ENCODE data around the gene CUZD1.

CUZD1 gene

GRCh38 chr10:122855745-122856144 is 10.1 kb upstream of the CUZD1 start:
- Histone ChIP-seq H3K9me3 (ENCODE audit: control insufficient read depth in 1 of 2, low read length in 2 of 2) (no peaks in the 10 kb centered on the region), H3K4me3 (ENCODE audit: low read depth in 1 of 2, low read length in 2 of 2) (no peak overlapping the region), H3K27me3 (ENCODE audit: control insufficient read depth in 1 of 2, insufficient read depth in 2 of 2, low read length in 2 of 2) (no peaks in the 10 kb centered on the region), H3K27ac (ENCODE audit: low read depth, low read length) (no peak overlapping the region), H3K36me3 (ENCODE audit: control insufficient read depth in 1 of 2, insufficient read depth in 2 of 2, low read length in 2 of 2) (peaks cover 0 to 6% of the 10 kb centered on the region in 2 donors), H3K9ac (ENCODE audit: low read depth in 1 of 2, low read length in 2 of 2) (no peak overlapping the region), H3K4me1 (ENCODE audit: control insufficient read depth in 1 of 2, insufficient read depth in 2 of 2, low read length in 2 of 2) (no peaks in the 10 kb centered on the region)

DNA sequence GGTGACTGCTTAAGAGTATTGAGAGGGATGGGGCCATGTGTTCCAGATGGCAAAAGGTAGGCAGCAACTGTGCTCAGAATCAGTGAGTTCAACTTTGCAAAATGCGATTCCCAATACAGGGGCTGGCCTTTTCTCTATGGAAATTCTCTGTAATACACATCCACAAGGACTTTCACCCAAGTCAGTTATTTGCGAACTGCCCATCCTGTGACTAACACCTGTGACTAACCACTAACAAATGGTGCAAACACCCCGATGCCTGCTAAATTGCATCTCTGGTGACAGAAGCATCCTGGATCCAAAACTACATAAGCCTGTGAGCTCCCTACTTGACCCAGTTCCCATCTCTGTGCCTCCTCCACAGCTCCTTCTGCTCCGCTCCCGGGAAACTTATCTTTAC is 9.0 kb upstream of the CUZD1 start:
- Histone ChIP-seq H3K4me3 (ENCODE audit: low read depth in 1 of 2, low read length in 2 of 2) (no peak overlapping the region), H3K4me1 (ENCODE audit: control insufficient read depth in 1 of 2, insufficient read depth in 2 of 2, low read length in 2 of 2) (no peaks in the 10 kb centered on the region), H3K9me3 (ENCODE audit: control insufficient read depth in 1 of 2, low read length in 2 of 2) (no peaks in the 10 kb centered on the region), H3K27ac (ENCODE audit: low read depth, low read length) (no peak overlapping the region), H3K9ac (ENCODE audit: low read depth in 1 of 2, low read length in 2 of 2) (no peak overlapping the region), H3K27me3 (ENCODE audit: control insufficient read depth in 1 of 2, insufficient read depth in 2 of 2, low read length in 2 of 2) (no peaks in the 10 kb centered on the region), H3K36me3 (ENCODE audit: control insufficient read depth in 1 of 2, insufficient read depth in 2 of 2, low read length in 2 of 2) (peaks cover 2 to 10% of the 10 kb centered on the region in 2 donors)

GRCh38 chr10:122853665-122854313 is 8.1 kb upstream of the CUZD1 start:
- no peaks in the 10 kb centered on the region for H3K4me1 ChIP-seq (ENCODE audit: control insufficient read depth in 1 of 2, insufficient read depth in 2 of 2, low read length in 2 of 2)
- peaks cover 2 to 10% of the 10 kb centered on the region in 2 donors for H3K36me3 ChIP-seq (ENCODE audit: control insufficient read depth in 1 of 2, insufficient read depth in 2 of 2, low read length in 2 of 2)
- H3K27me3 ChIP-seq (ENCODE audit: control insufficient read depth in 1 of 2, insufficient read depth in 2 of 2, low read length in 2 of 2), result no peaks in the 10 kb centered on the region
- H3K27ac ChIP-seq (ENCODE audit: low read depth, low read length), result no peak overlapping the region
- no peaks in the 10 kb centered on the region for H3K9me3 ChIP-seq (ENCODE audit: control insufficient read depth in 1 of 2, low read length in 2 of 2)
- no peak overlapping the region for H3K4me3 ChIP-seq (ENCODE audit: low read depth in 1 of 2, low read length in 2 of 2)
- no peak overlapping the region for H3K9ac ChIP-seq (ENCODE audit: low read depth in 1 of 2, low read length in 2 of 2)

DNA sequence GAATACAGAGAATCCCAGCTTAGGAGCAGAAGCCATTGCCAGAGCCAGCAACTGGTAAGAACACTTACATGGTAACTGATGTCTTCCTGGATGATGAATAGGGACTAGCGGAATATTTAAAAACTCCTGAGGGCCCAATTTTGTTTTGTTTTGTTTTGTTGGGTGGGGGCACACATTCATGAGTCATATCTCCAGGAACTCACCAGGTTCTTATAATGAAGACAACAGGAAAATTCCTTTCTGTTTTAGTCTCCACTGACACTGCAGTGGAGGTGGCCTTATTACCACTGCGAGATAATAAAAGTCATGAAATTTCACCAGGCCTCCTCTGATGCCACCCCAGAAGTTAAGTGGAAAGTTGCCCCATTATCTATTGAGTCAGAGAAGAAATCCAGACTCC is 6.6 kb upstream of the CUZD1 start:
- no peak overlapping the region for H3K4me3 ChIP-seq (ENCODE audit: low read depth in 1 of 2, low read length in 2 of 2)
- peaks cover 2 to 14% of the 10 kb centered on the region in 2 donors for H3K36me3 ChIP-seq (ENCODE audit: control insufficient read depth in 1 of 2, insufficient read depth in 2 of 2, low read length in 2 of 2)
- H3K9me3 ChIP-seq (ENCODE audit: control insufficient read depth in 1 of 2, low read length in 2 of 2), result no peaks in the 10 kb centered on the region
- no peaks in the 10 kb centered on the region for H3K27me3 ChIP-seq (ENCODE audit: control insufficient read depth in 1 of 2, insufficient read depth in 2 of 2, low read length in 2 of 2)
- H3K27ac ChIP-seq (ENCODE audit: low read depth, low read length), result no peak overlapping the region
- no peak overlapping the region for H3K9ac ChIP-seq (ENCODE audit: low read depth in 1 of 2, low read length in 2 of 2)
- H3K4me1 ChIP-seq (ENCODE audit: control insufficient read depth in 1 of 2, insufficient read depth in 2 of 2, low read length in 2 of 2), result no peaks in the 10 kb centered on the region

- Histone ChIP-seq H3K36me3 (ENCODE audit: control insufficient read depth in 1 of 2, insufficient read depth in 2 of 2, low read length in 2 of 2) (peaks cover 2 to 14% of the 10 kb centered on the region in 2 donors), H3K4me3 (ENCODE audit: low read depth in 1 of 2, low read length in 2 of 2) (no peak overlapping the region), H3K9ac (ENCODE audit: low read depth in 1 of 2, low read length in 2 of 2) (no peak overlapping the region), H3K27me3 (ENCODE audit: control insufficient read depth in 1 of 2, insufficient read depth in 2 of 2, low read length in 2 of 2) (no peaks in the 10 kb centered on the region), H3K9me3 (ENCODE audit: control insufficient read depth in 1 of 2, low read length in 2 of 2) (no peaks in the 10 kb centered on the region), H3K27ac (ENCODE audit: low read depth, low read length) (no peak overlapping the region), H3K4me1 (ENCODE audit: control insufficient read depth in 1 of 2, insufficient read depth in 2 of 2, low read length in 2 of 2) (no peaks in the 10 kb centered on the region)
Measured at GRCh38 chr10:122850705-122851640, 5.3 kb upstream of the CUZD1 start.

DNA sequence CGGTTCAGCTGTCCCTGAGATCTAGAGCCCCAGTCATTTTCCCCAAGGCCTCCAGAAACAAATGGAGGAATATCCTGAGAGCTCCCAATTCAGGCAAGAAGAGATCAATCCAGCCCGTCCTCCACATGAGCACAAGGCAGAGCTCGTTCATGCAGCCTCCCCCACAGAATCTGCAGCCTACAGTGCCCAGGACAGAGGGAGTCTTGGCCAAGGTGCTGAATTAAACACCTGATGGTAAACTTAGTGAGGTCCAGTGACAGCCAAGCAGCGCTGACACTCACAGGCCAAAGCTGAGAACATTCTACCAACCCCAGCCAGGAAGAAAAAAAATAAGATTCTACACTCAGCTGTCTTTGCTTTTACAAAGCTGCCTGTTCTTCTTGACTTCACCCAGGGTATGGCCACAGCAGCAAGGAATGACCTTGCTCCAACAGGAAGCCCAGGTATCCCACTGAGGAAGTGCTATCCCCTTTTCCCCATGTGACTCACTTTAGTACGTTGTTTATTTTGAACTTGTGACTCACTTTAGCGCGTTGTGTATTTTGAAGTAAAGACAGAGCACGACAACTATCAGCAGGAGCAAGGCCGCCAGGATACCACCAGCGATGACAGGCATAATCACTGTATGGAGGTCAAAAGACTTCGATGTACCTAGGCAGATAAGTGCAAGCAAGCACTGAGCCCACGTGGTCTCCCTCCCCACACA is 4.4 kb upstream of the CUZD1 start:
- Histone ChIP-seq H3K36me3 (ENCODE audit: control insufficient read depth in 1 of 2, insufficient read depth in 2 of 2, low read length in 2 of 2) (peaks cover 2 to 14% of the 10 kb centered on the region in 2 donors), H3K9me3 (ENCODE audit: control insufficient read depth in 1 of 2, low read length in 2 of 2) (no peaks in the 10 kb centered on the region), H3K9ac (ENCODE audit: low read depth in 1 of 2, low read length in 2 of 2) (no peak overlapping the region), H3K27ac (ENCODE audit: low read depth, low read length) (no peak overlapping the region), H3K4me3 (ENCODE audit: low read depth in 1 of 2, low read length in 2 of 2) (no peak overlapping the region), H3K4me1 (ENCODE audit: control insufficient read depth in 1 of 2, insufficient read depth in 2 of 2, low read length in 2 of 2) (no peaks in the 10 kb centered on the region), H3K27me3 (ENCODE audit: control insufficient read depth in 1 of 2, insufficient read depth in 2 of 2, low read length in 2 of 2) (no peaks in the 10 kb centered on the region)

- no peaks in the 10 kb centered on the region for H3K4me1 ChIP-seq (ENCODE audit: control insufficient read depth in 1 of 2, insufficient read depth in 2 of 2, low read length in 2 of 2)
- H3K27ac ChIP-seq (ENCODE audit: low read depth, low read length), result no peak overlapping the region
- peaks cover 2 to 14% of the 10 kb centered on the region in 2 donors for H3K36me3 ChIP-seq (ENCODE audit: control insufficient read depth in 1 of 2, insufficient read depth in 2 of 2, low read length in 2 of 2)
- H3K9ac ChIP-seq (ENCODE audit: low read depth in 1 of 2, low read length in 2 of 2), result no peak overlapping the region
- no peaks in the 10 kb centered on the region for H3K27me3 ChIP-seq (ENCODE audit: control insufficient read depth in 1 of 2, insufficient read depth in 2 of 2, low read length in 2 of 2)
- no peaks in the 10 kb centered on the region for H3K9me3 ChIP-seq (ENCODE audit: control insufficient read depth in 1 of 2, low read length in 2 of 2)
- no peak overlapping the region for H3K4me3 ChIP-seq (ENCODE audit: low read depth in 1 of 2, low read length in 2 of 2)
Measured at GRCh38 chr10:122849090-122849489, 3.4 kb upstream of the CUZD1 start.

- Histone ChIP-seq H3K4me3 (ENCODE audit: low read depth in 1 of 2, low read length in 2 of 2) (no peak overlapping the region), H3K36me3 (ENCODE audit: control insufficient read depth in 1 of 2, insufficient read depth in 2 of 2, low read length in 2 of 2) (peaks cover 2 to 12% of the 10 kb centered on the region in 2 donors), H3K27ac (ENCODE audit: low read depth, low read length) (no peak overlapping the region), H3K4me1 (ENCODE audit: control insufficient read depth in 1 of 2, insufficient read depth in 2 of 2, low read length in 2 of 2) (no peaks in the 10 kb centered on the region), H3K9ac (ENCODE audit: low read depth in 1 of 2, low read length in 2 of 2) (no peak overlapping the region), H3K9me3 (ENCODE audit: control insufficient read depth in 1 of 2, low read length in 2 of 2) (no peaks in the 10 kb centered on the region), H3K27me3 (ENCODE audit: control insufficient read depth in 1 of 2, insufficient read depth in 2 of 2, low read length in 2 of 2) (no peaks in the 10 kb centered on the region)
Measured at GRCh38 chr10:122847782-122848604, 2.3 kb upstream of the CUZD1 start.

DNA sequence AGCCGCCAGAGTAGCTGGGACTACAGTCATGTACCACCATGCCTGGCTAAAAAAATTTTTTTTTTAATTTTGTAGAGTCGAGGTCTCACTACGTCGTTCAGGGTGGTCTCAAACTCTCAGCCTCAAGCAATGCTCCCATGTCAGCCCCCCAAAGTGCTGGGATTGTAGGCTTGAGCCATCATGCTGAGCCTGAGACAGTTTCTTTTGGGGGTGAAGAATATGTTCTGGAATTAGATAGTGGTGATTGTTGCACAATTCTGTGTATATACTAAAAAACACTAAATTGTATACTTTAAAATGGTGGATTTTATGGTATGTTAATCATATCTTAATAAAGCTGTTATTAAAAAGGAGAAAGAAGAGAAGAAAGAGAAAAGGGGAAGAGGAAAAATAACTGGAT is 1.5 kb downstream of the CUZD1 start:
- Histone ChIP-seq H3K4me1 (ENCODE audit: control insufficient read depth in 1 of 2, insufficient read depth in 2 of 2, low read length in 2 of 2) (no peaks in the 10 kb centered on the region), H3K27me3 (ENCODE audit: control insufficient read depth in 1 of 2, insufficient read depth in 2 of 2, low read length in 2 of 2) (no peaks in the 10 kb centered on the region), H3K27ac (ENCODE audit: low read depth, low read length) (no peak overlapping the region)

More for the DNA sequence above, 1.5 kb downstream of the CUZD1 start:
- no peak overlapping the region for H3K9ac ChIP-seq (ENCODE audit: low read depth in 1 of 2, low read length in 2 of 2)
- H3K4me3 ChIP-seq (ENCODE audit: low read depth in 1 of 2, low read length in 2 of 2), result no peak overlapping the region
- peaks cover 0 to 7% of the 10 kb centered on the region in 2 donors for H3K36me3 ChIP-seq (ENCODE audit: control insufficient read depth in 1 of 2, insufficient read depth in 2 of 2, low read length in 2 of 2)
- H3K9me3 ChIP-seq (ENCODE audit: control insufficient read depth in 1 of 2, low read length in 2 of 2), result peaks cover 0 to 4% of the 10 kb centered on the region in 2 donors
